Thoracic aorta (tissue), 2 donors: Measurements from ENCODE around the gene HMCN1. TPM values are rescaled to one million over a fixed set of nuclear protein-coding genes. Genes with fewer than 3 reads are reported as not detected.

Source experiments
- ATAC-seq: fragments of 150-250 bp; one replicate; pipeline ENCODE4 v1.8.0; 2017; ENCODE audit warnings: low read depth; ENCODE audit not compliant: insufficient number of reproducible peaks, low FRiP score
- DNase-seq: peaks from one replicate; pipeline ENCODE4 v3.0.0-alpha.2; 2020; ENCODE audit warnings: low spot score
- H3K27ac ChIP-seq, 2 donors: fragments of 200-600 bp; sonication (generic); 1 replicate in 1 of 2; 2 replicates in 1 of 2; pipeline ENCODE4 v1.5.1; 2016; ENCODE audit warnings: mild to moderate bottlenecking in 2 of 2, moderate library complexity in 2 of 2
- H3K27me3 ChIP-seq: fragments of 200-600 bp; sonication (generic); replicated peaks from 2 replicates; pipeline ENCODE4 v1.6.0; 2016; ENCODE audit warnings: mild to moderate bottlenecking; ENCODE audit not compliant: insufficient read depth
- H3K36me3 ChIP-seq: fragments of 200-600 bp; sonication (generic); one replicate; pipeline ENCODE4 v1.5.1; 2016
- H3K4me1 ChIP-seq, 2 donors: fragments of 200-600 bp; sonication (generic); 1 replicate in 1 of 2; 2 replicates in 1 of 2; pipeline versions ENCODE4 v1.5.1 to v1.6.0; 2016; ENCODE audit warnings: low read depth in 2 of 2, mild to moderate bottlenecking in 1 of 2; ENCODE audit not compliant: control insufficient read depth in 1 of 2
- H3K4me3 ChIP-seq: fragments of 200-600 bp; sonication (generic); 2 replicates; pipeline ENCODE4 v1.5.1; 2016; ENCODE audit warnings: mild to moderate bottlenecking
- H3K9me3 ChIP-seq: fragments of 200-600 bp; sonication (generic); 2 replicates; pipeline ENCODE4 v1.5.1; 2016
- total RNA-seq, 2 donors: library from RNA; depleted of rRNA; stranded (reverse); fragments of >200 nt; gene quantifications; one replicate each; pipeline versions ENCODE4 v1.1.0 to v1.2.3, GENCODE V29; 2016
- TF ChIP-seq, protein P1 (sequence below): fragments of 200-600 bp; sonication (generic); IDR thresholded peaks from one replicate; pipeline ENCODE4 v1.5.1; 2019; ENCODE audit warnings: antibody characterized with exemption

The HMCN1 gene
- total RNA-seq, 2 donors from 2014 or later: 142 to 191 TPM

DNA sequence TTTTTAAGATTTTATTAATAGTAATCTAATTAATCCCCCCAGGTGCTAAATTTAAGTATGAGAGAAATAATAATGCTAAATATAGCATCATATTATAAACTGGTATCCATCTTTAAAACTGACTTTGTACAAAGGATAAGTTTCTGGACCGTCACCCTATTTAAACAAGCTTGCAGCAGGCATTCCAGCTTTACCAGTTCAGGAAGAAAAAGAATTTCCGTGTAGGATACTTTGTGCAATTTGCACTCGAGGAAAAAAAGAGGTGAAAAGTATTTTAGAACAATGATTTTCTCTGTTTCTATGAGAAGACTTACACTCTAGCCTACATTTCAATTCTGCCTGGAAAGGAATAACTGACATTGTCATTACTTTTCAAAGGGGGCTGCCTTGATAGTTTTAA, 27.6 kb downstream of the HMCN1 start:
- Histone ChIP-seq H3K27me3 (no peaks in the 10 kb centered on the region), H3K4me3 (no peak overlapping the region), H3K4me1 (peaks cover 8 to 52% of the 10 kb centered on the region in 2 donors), H3K36me3 (no peaks in the 10 kb centered on the region), H3K27ac (no peak overlapping the region), H3K9me3 (no peaks in the 10 kb centered on the region)
- TF ChIP-seq, protein P1, sequence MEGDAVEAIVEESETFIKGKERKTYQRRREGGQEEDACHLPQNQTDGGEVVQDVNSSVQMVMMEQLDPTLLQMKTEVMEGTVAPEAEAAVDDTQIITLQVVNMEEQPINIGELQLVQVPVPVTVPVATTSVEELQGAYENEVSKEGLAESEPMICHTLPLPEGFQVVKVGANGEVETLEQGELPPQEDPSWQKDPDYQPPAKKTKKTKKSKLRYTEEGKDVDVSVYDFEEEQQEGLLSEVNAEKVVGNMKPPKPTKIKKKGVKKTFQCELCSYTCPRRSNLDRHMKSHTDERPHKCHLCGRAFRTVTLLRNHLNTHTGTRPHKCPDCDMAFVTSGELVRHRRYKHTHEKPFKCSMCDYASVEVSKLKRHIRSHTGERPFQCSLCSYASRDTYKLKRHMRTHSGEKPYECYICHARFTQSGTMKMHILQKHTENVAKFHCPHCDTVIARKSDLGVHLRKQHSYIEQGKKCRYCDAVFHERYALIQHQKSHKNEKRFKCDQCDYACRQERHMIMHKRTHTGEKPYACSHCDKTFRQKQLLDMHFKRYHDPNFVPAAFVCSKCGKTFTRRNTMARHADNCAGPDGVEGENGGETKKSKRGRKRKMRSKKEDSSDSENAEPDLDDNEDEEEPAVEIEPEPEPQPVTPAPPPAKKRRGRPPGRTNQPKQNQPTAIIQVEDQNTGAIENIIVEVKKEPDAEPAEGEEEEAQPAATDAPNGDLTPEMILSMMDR: no peak
- ATAC-seq: no peak
- DNase-seq: no peak

DNA sequence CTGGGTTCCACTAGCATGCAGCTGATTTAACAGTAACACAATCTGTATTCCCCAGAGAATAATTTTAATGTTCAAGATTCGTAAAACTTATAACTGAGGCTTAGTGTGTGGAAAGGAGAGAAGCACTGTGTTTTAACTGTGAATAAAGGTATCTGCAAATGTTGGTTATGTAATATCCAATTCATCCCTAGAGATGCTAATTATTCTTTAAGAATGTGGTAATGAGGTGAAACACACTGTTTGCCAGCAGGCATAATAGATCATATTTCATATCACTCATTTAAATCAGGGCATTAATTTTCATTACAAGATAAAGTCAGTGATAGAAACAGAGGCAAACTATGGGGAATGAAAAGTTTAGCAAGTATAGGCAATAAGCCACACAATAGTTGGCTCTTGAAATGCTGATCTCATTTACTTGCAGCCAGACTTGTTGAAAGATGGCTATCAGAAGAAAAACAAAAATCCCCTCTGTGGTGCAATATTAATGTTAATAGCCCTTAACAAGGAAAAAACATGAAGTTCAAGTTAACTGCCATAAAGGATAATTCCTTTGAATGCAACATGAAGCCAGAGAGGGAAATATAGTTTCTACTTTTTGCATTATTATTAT, 33.4 kb downstream of the HMCN1 start:
- Histone ChIP-seq H3K4me3 (no peak overlapping the region), H3K36me3 (no peaks in the 10 kb centered on the region), H3K27ac (no peak overlapping the region), H3K4me1 (peaks cover 14 to 68% of the 10 kb centered on the region in 2 donors), H3K9me3 (no peaks in the 10 kb centered on the region), H3K27me3 (no peaks in the 10 kb centered on the region)
- TF ChIP-seq, protein P1: no peak
- ATAC-seq: no peak
- no peak for DNase-seq

DNA sequence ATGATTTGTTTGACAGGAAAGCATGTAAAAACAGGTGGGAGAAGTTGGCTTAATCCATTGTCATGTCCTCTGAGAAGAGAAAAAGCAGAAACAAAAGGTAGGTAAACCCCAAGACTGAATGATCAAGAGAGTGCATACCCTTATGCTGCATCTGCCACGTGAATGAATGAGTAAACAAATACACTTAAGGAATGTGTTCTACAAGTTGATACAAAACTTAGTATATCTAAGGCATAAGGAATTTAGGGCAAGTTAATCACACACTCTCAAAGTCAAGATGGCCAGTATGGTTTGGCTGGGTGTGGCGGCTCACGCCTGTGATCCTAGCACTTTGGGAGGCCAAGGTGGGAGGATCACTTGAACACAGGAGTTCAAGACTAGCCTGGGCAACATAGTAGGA, 34.2 kb downstream of the HMCN1 start:
- TF ChIP-seq, protein P1: no peak
- no peak for DNase-seq
- Histone ChIP-seq H3K9me3 (no peaks in the 10 kb centered on the region), H3K27me3 (no peaks in the 10 kb centered on the region), H3K4me3 (no peak overlapping the region), H3K4me1 (peaks cover 14 to 60% of the 10 kb centered on the region in 2 donors), H3K36me3 (no peaks in the 10 kb centered on the region), H3K27ac (no peak overlapping the region)
- ATAC-seq: no peak

DNA sequence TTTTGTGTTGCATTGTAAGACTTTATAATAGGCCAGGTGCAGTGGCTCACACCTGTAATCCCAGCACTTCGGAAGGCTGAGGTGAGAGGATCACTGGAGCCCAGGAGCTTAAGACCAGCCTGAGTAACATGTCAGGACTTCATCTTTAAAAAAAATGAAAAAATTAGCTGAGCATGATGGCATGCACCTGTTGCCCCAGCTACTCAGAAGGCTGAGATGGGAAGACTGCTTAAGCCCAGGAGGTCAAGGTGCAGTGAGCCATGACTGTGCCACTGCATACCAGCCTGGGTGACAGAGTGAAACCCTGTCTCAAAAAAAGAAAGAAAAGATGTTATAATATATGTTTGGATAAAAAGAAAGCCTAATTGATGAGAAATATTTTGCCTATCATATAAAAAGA, 34.9 kb downstream of the HMCN1 start:
- DNase-seq (no peak), ATAC-seq (no peak)
- TF ChIP-seq, protein P1: no peak
- no peak overlapping the region for H3K4me3 ChIP-seq
- H3K27ac ChIP-seq: no peak overlapping the region
- H3K27me3 ChIP-seq: no peaks in the 10 kb centered on the region
- H3K9me3 ChIP-seq: no peaks in the 10 kb centered on the region
- no peaks in the 10 kb centered on the region for H3K36me3 ChIP-seq
- H3K4me1 ChIP-seq: peaks cover 14 to 53% of the 10 kb centered on the region in 2 donors

GRCh38 chr1:185774394-185774793, 40.2 kb downstream of the HMCN1 start:
- DNase-seq (no peak), ATAC-seq (no peak)
- TF ChIP-seq, protein P1: no peak

More at GRCh38 chr1:185774394-185774793, 40.2 kb downstream of the HMCN1 start:
- Histone ChIP-seq H3K4me3 (no peak overlapping the region), H3K36me3 (no peaks in the 10 kb centered on the region), H3K9me3 (no peaks in the 10 kb centered on the region), H3K4me1 (peaks cover 5 to 29% of the 10 kb centered on the region in 2 donors), H3K27me3 (no peaks in the 10 kb centered on the region), H3K27ac (no peak overlapping the region)
